ENCODE results near the gene NTNG2. TPM values are rescaled to one million over a fixed set of nuclear protein-coding genes. Genes with fewer than 3 reads are reported as not detected.

Gene NTNG2
- total and polyA plus RNA-seq, 9 of the 15 experiments (the other 6 are each of a cell fraction or from before 2014, with no cell fraction given) = 0.01 to 0.11 (median 0.09) TPM; not detected in 6

GRCh38 chr9:132142924-132143323 lies 18.9 kb upstream of the NTNG2 start (continued):
- TF ChIP-seq SFPQ (IDR thresholded peaks at IDR 0.05; ENCODE audit: low read depth, low read length) (no peak), CGGBP1 (CRISPR knock-in tag; IDR thresholded peaks at IDR 0.05) (no peak), XRCC4 (IDR thresholded peaks at IDR 0.05; ENCODE audit: extremely low read depth, insufficient read depth, insufficient read length) (no peak), SIN3B (IDR thresholded peaks at IDR 0.05; ENCODE audit: low read depth) (no peak), DEAF1 (CRISPR knock-in tag; IDR thresholded peaks at IDR 0.05) (no peak), NUFIP1 (IDR thresholded peaks at IDR 0.05; ENCODE audit: partially characterized antibody) (no peak)

- ChIA-PET CTCF (ENCODE audit: low intra/inter-chr PET ratio) (no interaction called here), POLR2A (interaction anchor here (0.5 to 1.0 kb wide), 3 partner anchors 8 to 378 kb away, joined by 3 to 4 read pairs (median 3); no protein-coding TSS in a partner anchor)
- no peak for DNase-seq (ENCODE audit: extremely low read depth in 1 of 4, low spot score in 3 of 4)
- no peak for FAIRE-seq
- 3% methylated on average over 6 of the region's 6 CpGs for WGBS (ENCODE audit: insufficient coverage, low coverage, missing lambda C conversion rate)
- H3K9ac ChIP-seq (ENCODE audit: insufficient read depth in 1 of 2, low read depth in 2 of 2, low read length in 2 of 2) = no peak overlapping the region
- H3K4me2 ChIP-seq (ENCODE audit: insufficient read depth, low read length) = no peak overlapping the region
- peaks cover 23 to 72% of the 10 kb centered on the region in 2 experiments for H3K27me3 ChIP-seq (ENCODE audit: control insufficient read depth in 2 of 2, insufficient read depth in 2 of 2, low read length in 2 of 2)
- no TSS peak for BruUV-seq (replicated peaks)
- H3K4me1 ChIP-seq (replicated peaks in 1 of 2; ENCODE audit: control insufficient read depth in 2 of 2, insufficient read depth in 2 of 2, low read length in 2 of 2) = peaks cover 0 to 3% of the 10 kb centered on the region in 2 experiments; a peak in 2 of 5 replicates
- no peak overlapping the region for H3K4me3 ChIP-seq
- H3K9me1 ChIP-seq (ENCODE audit: control insufficient read depth, insufficient read depth, low read length) = no peaks in the 10 kb centered on the region
- no peaks in the 10 kb centered on the region for H4K20me1 ChIP-seq (replicated peaks; ENCODE audit: control insufficient read depth, insufficient read depth, low read length)
- H3K9me3 ChIP-seq (replicated peaks; ENCODE audit: control insufficient read depth, insufficient read depth, low read depth, low read length) = no peaks in the 10 kb centered on the region
- intact Hi-C loops (cut with micrococcal nuclease) (no loop called here), in situ Hi-C loops (cut with MboI) (no loop called here)
- no peak overlapping the region for H2AFZ ChIP-seq (ENCODE audit: low read depth, low read length)
- no peak for ATAC-seq
- no peaks in the 10 kb centered on the region for H3K79me2 ChIP-seq (ENCODE audit: control insufficient read depth, insufficient read depth, low read length)
- no peaks in the 10 kb centered on the region for H3K36me3 ChIP-seq (ENCODE audit: control insufficient read depth, insufficient read depth, low read length)
- H3K27ac ChIP-seq (ENCODE audit: extremely low read depth, low read depth, low read length) = no peak overlapping the region
- no peak for TF ChIP-seq ZNF407 (IDR thresholded peaks at IDR 0.05; ENCODE audit: low read depth)
- TF ChIP-seq TAL1 (IDR thresholded peaks at IDR 0.05) = no peak
- TF ChIP-seq SNIP1 (IDR thresholded peaks at IDR 0.05; ENCODE audit: low read depth) = no peak
Observed at GRCh38 chr9:132143359-132143758, 18.5 kb upstream of the NTNG2 start.
